ENCODE results near the gene MCU. TPM values are rescaled to one million over a fixed set of nuclear protein-coding genes. Genes with fewer than 3 reads are reported as not detected.

Gene MCU
- total and polyA plus RNA-seq, 2 of the 4 experiments (the other 2 are of a cell fraction), result 36.2 to 36.7 TPM

DNA sequence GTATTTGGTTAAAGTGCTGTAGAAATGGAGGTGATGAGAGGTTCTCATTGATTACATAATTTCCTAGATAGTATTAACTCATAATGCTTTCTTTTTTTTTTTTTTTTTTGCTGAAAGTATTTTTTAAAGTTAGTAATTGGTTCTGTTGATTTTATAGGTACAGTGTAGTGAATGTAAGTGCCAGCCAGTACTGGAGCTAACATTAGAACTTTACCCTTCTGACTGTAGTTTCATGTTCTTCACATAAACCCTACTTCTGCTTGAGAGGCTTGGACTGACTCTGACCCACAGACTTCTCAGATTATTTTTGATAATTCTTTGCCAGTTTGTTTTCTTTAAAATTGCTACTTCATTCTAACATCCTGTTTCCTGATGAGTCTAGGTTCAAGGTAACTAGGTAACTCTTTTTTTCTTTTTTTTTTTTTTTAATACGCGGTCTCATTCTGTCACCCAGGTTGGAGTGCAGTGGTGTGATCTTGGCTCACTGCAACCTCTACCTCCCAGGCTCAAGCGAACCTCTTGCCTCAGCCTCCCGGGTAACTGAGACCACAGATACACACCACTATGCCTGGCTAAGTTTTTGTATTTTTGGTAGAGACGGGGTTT is 109.4 kb downstream of the MCU start (continued):
- TF ChIP-seq MXI1 (IDR thresholded peaks at IDR 0.05; ENCODE audit: borderline replicate concordance, low read depth, low read length), result no peak
- TF ChIP-seq MAZ (IDR thresholded peaks at IDR 0.05; ENCODE audit: borderline replicate concordance, low read depth, low read length), result no peak
- TF ChIP-seq NFE2L2 (IDR thresholded peaks at IDR 0.05; ENCODE audit: low read depth, low read length), result no peak

DNA sequence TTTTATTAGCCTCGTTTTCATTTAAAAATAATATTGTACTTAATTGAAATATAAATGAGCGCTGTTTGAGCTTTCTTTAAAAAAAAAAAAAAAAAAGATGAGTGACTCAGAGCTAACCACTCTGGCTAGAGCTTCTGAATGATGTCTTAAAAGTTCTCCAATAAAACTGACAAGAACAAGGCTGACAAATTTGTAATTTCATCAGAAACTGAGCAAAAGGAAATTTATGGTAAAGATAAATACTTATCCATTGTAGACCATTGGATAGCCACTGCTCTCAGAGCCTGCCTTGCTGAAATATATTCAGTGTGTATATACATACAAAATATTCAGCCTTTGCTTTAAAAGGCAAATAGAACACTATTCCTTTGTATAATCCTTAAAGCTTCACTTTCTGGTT is 110.4 kb downstream of the MCU start:
- no peak overlapping the region for H4K91ac ChIP-seq (ENCODE audit: insufficient read depth, low read depth, low read length)
- no peak overlapping the region; the same call in 1 of the 2 replicates for H3K23ac ChIP-seq (ENCODE audit: low read depth, low read length)
- H4K8ac ChIP-seq (ENCODE audit: low read depth in 2 of 2, low read length in 2 of 2), result peak overlapping the region in 1 of 2 experiments; percentile 15; a peak in 1 of 4 replicates
- H2BK5ac ChIP-seq (ENCODE audit: low read depth, low read length, poor library complexity, severe bottlenecking), result peak overlapping the region; percentile 82
- H2BK15ac ChIP-seq (ENCODE audit: low read depth, low read length), result no peak overlapping the region
- WGBS, 2 experiments (ENCODE audit: extremely low coverage in 2 of 2, insufficient read length in 1 of 2), result no CpG with 5 or more reads among the region's 2 CpGs
- dilution Hi-C loops (cut with HindIII; ENCODE audit: low sequenced_read_pairs, unreplicated experiment), result no loop called here
- H2BK20ac ChIP-seq (ENCODE audit: low read depth, low read length), result no peak overlapping the region
- peaks cover 3% of the 10 kb centered on the region; the same call in 1 of the 2 replicates for H4K20me1 ChIP-seq (ENCODE audit: insufficient read depth, low read length)
- DNase-seq (peak; percentile 34), ATAC-seq (ENCODE audit: low read depth) (peak; percentile 56)
- no peaks in the 10 kb centered on the region for H3K27me3 ChIP-seq (ENCODE audit: control insufficient read depth, insufficient read depth, low read length)
- no peaks in the 10 kb centered on the region for H3K36me3 ChIP-seq (ENCODE audit: control insufficient read depth, insufficient read depth, low read length)
- peaks cover 10% of the 10 kb centered on the region for H3K4me1 ChIP-seq (ENCODE audit: control insufficient read depth, insufficient read depth, low read length)
- no peak overlapping the region for H3K27ac ChIP-seq (ENCODE audit: insufficient read depth, low read length)
- peaks cover 21 to 47% of the 10 kb centered on the region in 2 experiments for H3K79me1 ChIP-seq (ENCODE audit: low read depth in 1 of 2, low read length in 2 of 2)
- H2AK5ac ChIP-seq (ENCODE audit: low read depth, low read length), result no peak overlapping the region
- peak overlapping the region; percentile 86 for H3K4me2 ChIP-seq (ENCODE audit: low read depth, low read length)
- H3K9me3 ChIP-seq (ENCODE audit: control insufficient read depth, insufficient read depth, low read length), result no peaks in the 10 kb centered on the region
- H3K4me3 ChIP-seq (ENCODE audit: insufficient read depth, low read depth, low read length), result no peak overlapping the region
- H3K9ac ChIP-seq (ENCODE audit: low read depth, low read length), result no peak overlapping the region
- no TSS peak for BruUV-seq (replicated peaks)
- TF ChIP-seq NFE2L2 (IDR thresholded peaks at IDR 0.05; ENCODE audit: low read depth, low read length), result no peak
- TF ChIP-seq CHD1 (IDR thresholded peaks at IDR 0.05; ENCODE audit: low read depth, low read length), result no peak
- TF ChIP-seq, protein P1, sequence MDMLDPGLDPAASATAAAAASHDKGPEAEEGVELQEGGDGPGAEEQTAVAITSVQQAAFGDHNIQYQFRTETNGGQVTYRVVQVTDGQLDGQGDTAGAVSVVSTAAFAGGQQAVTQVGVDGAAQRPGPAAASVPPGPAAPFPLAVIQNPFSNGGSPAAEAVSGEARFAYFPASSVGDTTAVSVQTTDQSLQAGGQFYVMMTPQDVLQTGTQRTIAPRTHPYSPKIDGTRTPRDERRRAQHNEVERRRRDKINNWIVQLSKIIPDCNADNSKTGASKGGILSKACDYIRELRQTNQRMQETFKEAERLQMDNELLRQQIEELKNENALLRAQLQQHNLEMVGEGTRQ (IDR thresholded peaks at IDR 0.05; ENCODE audit: low read depth, low read length), result no peak
- TF ChIP-seq SMC3 (IDR thresholded peaks at IDR 0.05; ENCODE audit: low read depth, low read length), result no peak
- no peak for TF ChIP-seq MAFK (IDR thresholded peaks at IDR 0.05; ENCODE audit: low read depth, low read length)
- H3K14ac ChIP-seq (replicated peaks; ENCODE audit: low read depth, low read length), result no peak overlapping the region
- intact Hi-C loops (cut with micrococcal nuclease), result no loop called here
- no peak overlapping the region for H2BK120ac ChIP-seq (ENCODE audit: low read depth, low read length)
- H3K9me1 ChIP-seq (ENCODE audit: insufficient read depth, low read length), result peaks cover 12% of the 10 kb centered on the region
- no peak overlapping the region; the same call in 1 of the 2 replicates for H3K4ac ChIP-seq (ENCODE audit: low read depth, low read length)
- no peak overlapping the region for H2AK9ac ChIP-seq (replicated peaks; ENCODE audit: low read depth, low read length, poor library complexity)
- CTCF ChIA-PET, result interaction anchor here (0.7 kb wide), 1 partner anchor 33 kb away, joined by 3 read pairs; no protein-coding TSS in a partner anchor
- in situ Hi-C loops (cut with MboI; ENCODE audit: low sequenced_read_pairs), result no loop called here
- no peak overlapping the region for H2AFZ ChIP-seq (replicated peaks; ENCODE audit: low read length, poor library complexity)
- H3K56ac ChIP-seq (ENCODE audit: extremely low read depth, insufficient read depth, low read length), result no peak overlapping the region
- POLR2A ChIA-PET (ENCODE audit: unreplicated experiment), result no interaction called here
- peak overlapping the region; percentile 22; the same call in 1 of the 2 replicates for H3K18ac ChIP-seq (ENCODE audit: low read depth, low read length)
- H4K5ac ChIP-seq (ENCODE audit: low read depth, low read length), result no peak overlapping the region

Measured in IMR-90 (cell line).